ENCODE measurements around the gene IGHMBP2. TPM values are rescaled to one million over a fixed set of nuclear protein-coding genes. Genes with fewer than 3 reads are reported as not detected.

Gene IGHMBP2
- total RNA-seq, 4 donors from 2014 or later: 10.2 to 18.4 (median 11.7) TPM

- H3K36me3 ChIP-seq: peaks cover 62 to 69% of the 10 kb centered on the region in 2 donors
- intact Hi-C loops (cut with DNase I): no loop called here
- no peaks in the 10 kb centered on the region for H3K27me3 ChIP-seq
- 92 to 94% methylated on average over 17 of the region's 17 CpGs for WGBS, 2 donors
- no peak overlapping the region for H3K27ac ChIP-seq
- H3K9me3 ChIP-seq: no peaks in the 10 kb centered on the region
- TF ChIP-seq, protein P1, sequence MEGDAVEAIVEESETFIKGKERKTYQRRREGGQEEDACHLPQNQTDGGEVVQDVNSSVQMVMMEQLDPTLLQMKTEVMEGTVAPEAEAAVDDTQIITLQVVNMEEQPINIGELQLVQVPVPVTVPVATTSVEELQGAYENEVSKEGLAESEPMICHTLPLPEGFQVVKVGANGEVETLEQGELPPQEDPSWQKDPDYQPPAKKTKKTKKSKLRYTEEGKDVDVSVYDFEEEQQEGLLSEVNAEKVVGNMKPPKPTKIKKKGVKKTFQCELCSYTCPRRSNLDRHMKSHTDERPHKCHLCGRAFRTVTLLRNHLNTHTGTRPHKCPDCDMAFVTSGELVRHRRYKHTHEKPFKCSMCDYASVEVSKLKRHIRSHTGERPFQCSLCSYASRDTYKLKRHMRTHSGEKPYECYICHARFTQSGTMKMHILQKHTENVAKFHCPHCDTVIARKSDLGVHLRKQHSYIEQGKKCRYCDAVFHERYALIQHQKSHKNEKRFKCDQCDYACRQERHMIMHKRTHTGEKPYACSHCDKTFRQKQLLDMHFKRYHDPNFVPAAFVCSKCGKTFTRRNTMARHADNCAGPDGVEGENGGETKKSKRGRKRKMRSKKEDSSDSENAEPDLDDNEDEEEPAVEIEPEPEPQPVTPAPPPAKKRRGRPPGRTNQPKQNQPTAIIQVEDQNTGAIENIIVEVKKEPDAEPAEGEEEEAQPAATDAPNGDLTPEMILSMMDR (IDR thresholded peaks at IDR 0.05): no peak
- no peak for TF ChIP-seq POLR2A (IDR thresholded peaks at IDR 0.05)
- H3K4me3 ChIP-seq (replicated peaks in 1 of 3): no peak overlapping the region
- DNase-seq: no peak
- no peaks in the 10 kb centered on the region for H3K4me1 ChIP-seq
These were observed 30.1 kb downstream of the IGHMBP2 start for GRCh38 chr11:68933605-68934320.

- intact Hi-C loops (cut with DNase I): no loop called here
- no peak overlapping the region for H3K27ac ChIP-seq
- no peak for DNase-seq
These were observed 30.6 kb downstream of the IGHMBP2 start for GRCh38 chr11:68934321-68934645.

DNA sequence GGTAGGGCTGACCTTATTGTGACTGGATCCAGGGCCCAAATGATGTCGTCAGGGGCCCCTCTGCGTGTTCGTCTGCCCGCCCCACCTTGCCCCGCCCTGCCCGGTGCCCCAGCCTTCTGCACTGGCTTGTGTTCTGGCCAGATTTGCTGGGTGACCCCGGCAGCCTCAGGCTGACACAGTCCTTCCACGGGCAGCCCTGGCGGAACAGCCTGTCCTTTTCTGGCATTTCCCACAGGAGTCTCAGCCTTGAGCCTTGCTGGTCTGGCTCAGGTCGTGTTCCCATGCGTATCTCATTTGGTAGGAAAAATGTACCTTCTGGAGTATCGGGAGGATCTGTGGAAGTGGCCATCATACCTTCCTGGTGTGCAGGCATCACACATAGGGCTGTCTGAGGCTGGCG is 31.0 kb downstream of the IGHMBP2 start:
- DNase-seq: no peak
- no peak overlapping the region for H3K27ac ChIP-seq
- intact Hi-C loops (cut with DNase I): no loop called here
- H3K9me3 ChIP-seq: no peaks in the 10 kb centered on the region
- no peaks in the 10 kb centered on the region for H3K4me1 ChIP-seq
- H3K27me3 ChIP-seq: no peaks in the 10 kb centered on the region
- WGBS, 2 donors: 97% methylated on average over 11 to 13 of the region's 13 CpGs
- TF ChIP-seq, protein P1 (IDR thresholded peaks at IDR 0.05): no peak
- no peak for TF ChIP-seq POLR2A (IDR thresholded peaks at IDR 0.05)
- no peak overlapping the region for H3K4me3 ChIP-seq (replicated peaks in 1 of 3)
- H3K36me3 ChIP-seq: peaks cover 57 to 70% of the 10 kb centered on the region in 2 donors

More at GRCh38 chr11:68934321-68934645, 30.6 kb downstream of the IGHMBP2 start:
- Histone ChIP-seq H3K4me3 (replicated peaks in 1 of 3) (no peak overlapping the region), H3K4me1 (no peaks in the 10 kb centered on the region), H3K36me3 (peaks cover 57 to 70% of the 10 kb centered on the region in 2 donors), H3K9me3 (no peaks in the 10 kb centered on the region), H3K27me3 (no peaks in the 10 kb centered on the region)
- TF ChIP-seq POLR2A (IDR thresholded peaks at IDR 0.05): no peak
- TF ChIP-seq, protein P1 (IDR thresholded peaks at IDR 0.05): no peak
- 94 to 95% methylated on average over 12 of the region's 12 CpGs for WGBS, 2 donors

- Histone ChIP-seq H3K4me3 (replicated peaks in 1 of 3) (no peak overlapping the region), H3K9me3 (no peaks in the 10 kb centered on the region), H3K27me3 (no peaks in the 10 kb centered on the region), H3K4me1 (no peaks in the 10 kb centered on the region), H3K27ac (no peak overlapping the region), H3K36me3 (peaks cover 57 to 67% of the 10 kb centered on the region in 2 donors)
- intact Hi-C loops (cut with DNase I): no loop called here
- DNase-seq: no peak
- WGBS, 2 donors: 96 to 97% methylated on average over 11 to 15 of the region's 15 CpGs
- TF ChIP-seq, protein P1 (IDR thresholded peaks at IDR 0.05): no peak
These were observed 31.4 kb downstream of the IGHMBP2 start for GRCh38 chr11:68935066-68935465.

- Histone ChIP-seq H3K4me3 (replicated peaks in 1 of 3) (no peak overlapping the region), H3K27me3 (no peaks in the 10 kb centered on the region), H3K27ac (no peak overlapping the region), H3K36me3 (peaks cover 53 to 61% of the 10 kb centered on the region in 2 donors), H3K4me1 (no peaks in the 10 kb centered on the region), H3K9me3 (no peaks in the 10 kb centered on the region)
- intact Hi-C loops (cut with DNase I): no loop called here
- TF ChIP-seq POLR2A (IDR thresholded peaks at IDR 0.05): no peak
- TF ChIP-seq, protein P1 (IDR thresholded peaks at IDR 0.05): no peak
- WGBS, 2 donors: 96 to 98% methylated on average over 28 to 29 of the region's 29 CpGs
- no peak for DNase-seq
These were observed 32.0 kb downstream of the IGHMBP2 start for GRCh38 chr11:68935516-68936357.
